Islet of Langerhans (tissue), 1 donor: ENCODE results near the gene NFIA.
A peak's percentile ranks its signal among the peaks of the same experiment; 100 is the strongest.

Source experiments
- FAIRE-seq: peaks from one replicate; lab custom pipeline; 2011; peaks lifted over from hg19 to GRCh38; lab: Jason Lieb, UNC

Gene NFIA

DNA sequence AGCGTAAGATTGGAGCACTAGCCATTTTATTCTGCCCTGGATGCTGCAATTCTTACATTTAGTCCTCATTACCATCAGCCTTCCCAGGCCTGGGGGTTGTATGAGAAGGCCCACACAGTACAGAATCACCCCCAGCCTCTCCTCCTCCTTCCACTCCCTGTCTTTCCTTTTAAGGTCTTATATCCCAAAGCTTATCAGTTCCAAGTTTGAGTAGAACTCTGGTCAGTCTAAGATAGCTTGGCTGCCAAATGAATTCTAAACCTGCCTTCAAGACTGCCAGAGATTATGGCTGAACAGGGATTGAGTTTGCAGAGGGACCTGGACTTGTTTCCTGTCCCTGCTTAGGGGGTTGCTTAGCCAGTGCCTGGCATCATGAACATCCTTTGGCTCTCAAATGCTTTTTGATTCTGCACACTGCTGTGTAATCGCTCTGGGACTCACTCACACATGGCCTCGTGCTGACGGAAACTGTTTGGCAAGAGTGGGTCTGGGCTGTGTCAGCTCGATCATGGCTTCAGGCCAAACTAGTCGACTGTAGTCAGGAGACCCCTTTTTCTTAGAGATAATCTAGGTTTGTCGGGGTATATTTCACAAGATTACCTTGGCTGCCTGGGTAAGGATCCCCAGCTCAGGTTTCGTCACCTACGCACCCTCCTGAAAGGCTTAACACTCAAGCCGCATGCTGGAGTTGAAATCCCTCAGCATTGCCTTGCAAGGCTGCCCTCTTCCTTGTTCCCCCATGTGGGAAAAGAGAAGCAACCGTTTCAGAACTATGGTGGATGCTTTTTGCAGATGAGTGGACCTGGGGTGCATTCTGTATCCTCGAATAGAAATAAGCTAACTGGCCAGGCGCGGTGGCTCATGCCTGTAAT, 252.6 kb downstream of the NFIA start:
- FAIRE-seq: no peak

DNA sequence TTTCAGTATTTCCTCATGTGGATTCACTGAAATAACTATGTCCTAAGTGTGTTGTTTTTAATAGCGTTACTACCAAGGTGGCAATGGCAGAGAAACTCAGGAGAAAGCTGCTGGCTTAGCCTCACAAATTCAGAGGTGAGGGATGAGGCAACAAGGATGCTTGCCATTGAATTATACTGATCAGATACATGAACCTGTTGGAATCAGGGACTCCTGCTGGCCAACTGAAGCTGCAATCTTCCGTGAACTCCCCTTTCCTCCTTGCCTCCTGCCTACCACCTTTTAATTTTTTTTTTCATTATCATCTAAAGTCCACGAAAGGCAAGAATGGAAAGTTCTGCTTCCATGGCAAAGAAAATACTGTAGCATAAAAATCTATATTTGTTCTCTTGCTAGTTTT, 254.7 kb downstream of the NFIA start:
- FAIRE-seq: no peak

DNA sequence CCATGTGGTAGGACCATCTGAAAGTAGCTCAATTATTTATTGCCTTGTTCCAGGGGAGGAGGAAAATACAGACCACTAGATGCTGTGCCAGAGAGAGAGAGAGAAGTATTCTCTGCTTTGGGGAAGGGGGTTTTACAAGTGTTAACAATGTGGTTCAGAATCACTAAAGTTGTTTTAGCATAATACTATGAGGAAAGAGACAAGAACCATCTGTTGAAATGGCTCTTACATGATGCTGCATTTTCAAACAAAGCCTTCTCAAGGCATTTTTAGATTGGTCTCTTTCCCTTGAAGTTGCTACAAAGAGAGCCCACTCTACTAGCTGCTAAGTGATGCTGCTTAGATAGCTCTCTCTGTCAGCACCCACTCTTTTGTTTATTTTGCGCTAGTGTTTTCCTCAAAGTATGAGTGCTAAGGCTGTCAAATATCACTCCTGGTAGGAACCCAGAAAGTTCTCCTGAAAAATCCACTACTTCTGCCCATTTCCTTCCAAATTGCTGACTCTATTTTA, 255.1 kb downstream of the NFIA start:
- FAIRE-seq: no peak

DNA sequence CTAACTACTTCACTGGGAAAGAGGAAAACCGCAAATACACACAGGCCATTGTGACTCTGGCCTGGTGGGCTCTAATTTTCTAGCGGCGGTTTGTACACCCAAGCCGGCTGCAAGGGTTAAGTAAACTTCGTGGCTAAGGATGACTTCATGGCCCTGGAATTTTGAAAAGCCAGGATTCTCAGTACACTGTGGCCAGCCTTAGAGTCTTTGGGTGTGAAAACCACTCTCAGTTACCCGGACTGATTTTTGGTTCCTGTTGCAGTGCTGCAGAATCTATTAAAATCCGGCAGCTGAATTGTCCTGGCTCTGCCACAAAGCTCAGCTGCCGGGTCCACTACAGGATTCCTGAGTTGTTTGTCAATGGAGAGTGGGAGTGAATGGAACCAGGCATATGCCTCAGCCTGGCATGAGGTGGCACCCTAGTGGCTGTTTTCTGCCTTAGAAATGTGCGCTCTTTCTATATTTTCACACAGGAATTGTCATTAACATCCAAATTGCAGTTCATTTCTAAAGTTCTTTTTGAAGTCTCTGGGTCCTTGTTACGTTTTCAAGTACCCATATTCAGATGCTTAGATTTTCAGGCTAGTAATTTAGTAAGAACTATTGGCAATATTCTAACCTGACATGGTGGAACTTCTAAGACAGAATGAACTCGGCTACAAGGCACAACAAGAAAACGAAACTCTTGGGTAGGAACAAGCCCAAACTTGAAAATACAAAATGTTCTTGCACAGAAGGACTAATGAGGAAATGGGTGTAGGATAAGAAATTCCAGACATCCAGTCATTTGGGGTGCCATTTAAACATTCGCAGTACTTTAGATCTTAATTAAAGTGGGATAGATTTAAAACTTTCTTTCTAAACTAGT, 255.9 kb downstream of the NFIA start:
- FAIRE-seq: peak; percentile 43

DNA sequence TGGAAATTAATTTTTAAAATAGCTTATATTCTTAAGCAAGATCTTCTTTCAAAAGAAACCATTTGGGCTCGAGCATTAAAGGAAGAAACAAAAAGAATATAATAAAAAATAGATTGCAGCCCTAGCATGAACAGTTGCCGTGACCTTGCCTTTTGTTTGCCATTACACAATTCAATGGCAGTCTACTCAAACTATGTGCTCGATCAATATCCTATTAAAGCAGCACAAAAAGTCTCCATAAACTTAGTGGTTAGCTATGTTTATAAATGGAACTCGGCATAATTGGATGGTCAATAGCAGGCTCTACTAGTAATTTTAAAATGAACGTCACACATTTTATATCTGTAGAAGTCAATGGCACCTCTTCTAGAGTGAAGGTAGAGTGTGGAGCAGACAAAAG, 256.5 kb downstream of the NFIA start:
- no peak for FAIRE-seq

DNA sequence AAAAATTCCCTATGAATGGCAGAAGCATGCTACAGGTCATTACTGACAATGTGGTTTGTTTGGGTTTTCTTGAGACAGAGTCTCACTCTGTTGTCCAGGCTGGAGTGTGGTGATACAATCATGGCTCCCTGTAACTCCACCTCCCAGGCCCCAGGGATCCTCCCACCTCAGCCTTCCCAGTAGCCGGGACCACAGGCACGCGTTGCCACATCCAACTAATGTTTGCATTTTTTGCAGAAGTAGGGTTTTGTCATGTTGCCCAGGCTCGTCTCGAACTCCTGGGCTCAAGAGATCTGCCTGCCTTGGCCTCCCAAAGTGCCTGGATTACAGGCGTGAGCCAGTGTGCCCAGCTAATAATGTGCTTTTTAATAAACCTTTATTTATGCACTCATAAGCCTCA, 259.1 kb downstream of the NFIA start:
- no peak for FAIRE-seq

DNA sequence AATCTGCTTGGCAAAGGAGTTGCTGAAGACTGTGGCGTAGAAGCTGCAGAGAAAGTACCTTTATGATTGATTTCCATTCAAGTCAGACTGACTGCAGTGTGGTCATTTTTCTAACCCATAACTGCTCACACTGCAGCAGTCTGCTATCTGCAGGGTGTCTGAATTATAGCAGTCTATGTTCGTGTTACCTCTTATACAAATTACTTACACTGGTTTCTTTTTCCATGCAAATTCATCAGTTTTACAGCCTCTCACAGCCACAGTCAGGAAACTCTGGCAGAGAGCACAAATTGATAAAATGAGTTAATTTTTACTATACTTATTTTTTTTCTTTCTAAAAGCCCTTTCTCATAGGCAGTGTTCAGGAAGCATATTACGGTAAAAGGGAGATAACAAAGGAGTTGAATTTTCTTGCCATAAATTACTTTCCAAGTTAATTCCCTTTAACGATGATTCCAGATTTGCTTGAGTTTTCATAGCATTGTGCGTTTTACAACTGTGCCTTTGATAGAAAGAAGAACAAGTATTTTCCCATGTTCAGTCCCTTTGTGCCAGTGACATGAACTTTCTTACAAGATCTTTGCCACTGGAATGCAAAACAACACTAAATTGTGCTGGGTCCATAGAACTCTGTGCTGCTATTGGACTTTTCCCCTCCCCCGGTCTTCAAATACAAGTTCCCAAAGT, 261.5 kb downstream of the NFIA start:
- FAIRE-seq: no peak

DNA sequence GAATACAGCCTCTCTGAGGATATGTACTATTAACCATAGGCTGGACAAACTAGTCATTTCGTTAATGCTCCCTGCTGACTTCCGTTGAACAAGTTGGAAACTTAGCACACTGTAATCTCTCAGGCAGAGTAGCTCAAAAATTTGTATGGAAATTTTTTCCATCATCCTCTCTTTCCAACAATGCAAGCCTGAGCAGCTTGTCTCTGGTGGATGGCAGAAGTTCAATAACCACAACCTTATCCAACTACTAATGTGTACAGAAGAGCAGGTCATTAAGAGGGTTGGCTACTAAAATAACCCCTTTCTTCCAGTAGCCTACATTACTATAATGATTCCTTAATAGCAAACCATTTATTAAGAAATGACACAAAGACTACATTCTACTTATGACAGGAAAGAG, 262.3 kb downstream of the NFIA start:
- FAIRE-seq: no peak

DNA sequence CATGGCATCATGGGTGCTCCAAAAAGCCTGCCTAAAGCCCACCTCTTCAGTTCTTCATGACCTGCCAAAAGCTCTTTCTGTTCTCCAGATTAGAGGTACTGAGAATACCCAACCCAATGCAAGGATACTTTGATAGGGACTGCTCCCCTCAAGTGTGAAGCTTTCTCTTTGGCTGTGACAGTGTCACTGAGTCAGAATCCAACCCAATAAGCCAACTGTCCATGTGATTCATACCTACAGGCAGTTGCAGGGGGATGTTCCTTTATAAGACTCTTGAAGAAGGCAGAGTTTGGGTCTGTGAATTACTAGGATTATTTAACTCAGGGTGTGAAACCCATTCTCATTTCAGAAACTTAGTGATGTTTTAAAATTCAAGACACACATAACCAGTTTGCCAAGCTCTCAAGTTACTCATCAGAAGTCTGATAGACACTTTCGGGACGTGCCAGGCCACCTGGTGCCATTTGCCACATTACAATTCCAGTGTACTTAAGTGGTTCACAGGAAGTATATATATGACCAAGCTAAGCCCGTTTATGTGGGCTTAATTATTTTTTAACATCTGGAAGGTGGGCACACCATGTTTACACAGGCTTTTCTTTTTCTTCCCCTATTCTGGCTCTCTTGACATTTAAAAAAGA, 265.8 kb downstream of the NFIA start:
- no peak for FAIRE-seq

DNA sequence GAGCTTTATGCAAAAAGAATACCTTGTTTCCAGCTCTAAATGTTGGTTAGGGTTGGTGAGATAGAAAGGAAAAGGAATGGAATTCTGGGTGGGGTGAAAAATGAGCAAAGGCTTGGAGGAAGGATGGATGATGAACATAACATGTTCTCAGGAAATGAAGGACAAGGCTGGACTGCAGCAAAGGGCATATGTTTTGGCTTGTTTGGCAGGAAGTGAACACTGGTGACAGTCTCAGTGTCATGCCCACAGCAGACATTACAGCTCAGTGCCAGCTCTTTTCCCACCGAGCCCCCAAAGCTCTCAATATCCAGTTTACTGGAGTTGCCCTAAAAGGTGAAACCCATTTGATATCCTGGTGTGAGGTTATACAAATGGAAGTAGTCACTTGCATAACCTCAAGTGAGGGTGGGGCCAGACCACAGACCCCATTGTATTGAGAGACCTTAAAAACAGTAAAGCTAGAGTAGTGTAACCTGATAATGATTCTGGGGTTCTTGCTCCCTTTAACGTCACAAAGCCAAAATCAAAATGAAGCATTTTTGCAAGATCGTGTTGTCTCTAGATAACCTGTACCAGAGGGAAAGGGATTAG, 270.6 kb downstream of the NFIA start:
- no peak for FAIRE-seq

DNA sequence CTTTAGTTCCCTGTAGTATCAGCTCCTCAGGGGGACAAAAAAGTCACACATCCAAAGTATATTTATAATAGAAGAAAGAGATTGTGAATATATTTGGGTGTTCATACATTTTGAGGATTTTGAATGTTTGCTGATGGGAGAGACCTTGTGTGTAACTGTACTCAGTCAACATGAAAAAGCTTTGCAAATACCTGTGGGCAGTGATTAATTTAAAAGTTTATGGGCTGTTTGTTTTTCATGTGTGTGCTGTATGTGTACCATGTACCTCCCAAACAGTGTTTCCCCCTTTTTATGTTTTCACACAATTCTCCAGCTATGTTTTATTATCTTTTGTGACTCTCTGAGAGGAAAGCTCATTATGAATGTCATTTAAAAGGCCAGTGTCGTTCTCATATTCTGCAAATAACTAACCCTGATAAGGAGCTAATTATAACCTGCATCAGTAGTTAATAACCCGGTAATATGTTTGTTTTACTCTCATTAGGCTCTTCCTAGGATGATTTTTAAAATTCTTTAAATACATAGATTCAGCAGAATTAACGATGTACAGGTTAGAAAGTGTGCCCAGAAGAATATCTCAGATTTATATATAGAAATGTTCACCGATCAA, 271.5 kb downstream of the NFIA start:
- peak; percentile 21 for FAIRE-seq

DNA sequence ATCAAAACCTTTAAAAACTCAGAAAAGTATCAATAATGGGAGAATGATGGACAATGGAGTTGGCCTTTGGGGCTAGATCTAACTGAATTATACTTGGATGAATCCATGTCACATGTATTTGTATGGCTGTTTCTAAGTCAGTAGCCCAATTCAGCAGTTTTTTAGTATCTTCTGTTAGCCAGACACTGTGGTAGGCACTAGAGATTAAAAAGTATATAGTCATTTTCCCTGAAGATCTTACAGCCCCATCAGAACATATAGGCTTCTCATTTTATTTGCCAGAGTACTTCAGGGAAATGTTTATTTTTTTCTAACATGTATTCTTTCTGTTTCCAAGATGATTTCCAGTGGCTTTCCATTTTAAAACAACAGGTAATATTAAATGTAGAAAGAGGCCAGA, 273.7 kb downstream of the NFIA start:
- FAIRE-seq: no peak

DNA sequence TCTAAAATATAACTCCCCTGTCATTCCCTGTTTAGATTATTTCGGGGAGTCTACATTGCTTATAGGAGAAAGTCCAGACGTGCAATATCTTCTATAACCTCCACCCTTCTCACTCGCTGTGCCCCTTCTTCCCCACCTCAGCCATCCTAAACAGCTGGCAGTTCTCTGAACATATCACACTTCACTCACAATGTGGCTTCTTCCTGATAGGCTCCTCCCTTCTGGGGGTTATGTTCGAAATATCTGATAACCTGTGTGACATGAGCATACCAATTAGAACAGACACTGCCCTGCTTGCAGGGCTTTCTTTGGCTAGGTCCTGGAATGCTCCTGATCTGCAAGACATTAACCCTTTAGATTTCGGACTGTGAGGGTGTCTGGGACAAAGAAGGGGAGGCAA, 274.6 kb downstream of the NFIA start:
- no peak for FAIRE-seq

DNA sequence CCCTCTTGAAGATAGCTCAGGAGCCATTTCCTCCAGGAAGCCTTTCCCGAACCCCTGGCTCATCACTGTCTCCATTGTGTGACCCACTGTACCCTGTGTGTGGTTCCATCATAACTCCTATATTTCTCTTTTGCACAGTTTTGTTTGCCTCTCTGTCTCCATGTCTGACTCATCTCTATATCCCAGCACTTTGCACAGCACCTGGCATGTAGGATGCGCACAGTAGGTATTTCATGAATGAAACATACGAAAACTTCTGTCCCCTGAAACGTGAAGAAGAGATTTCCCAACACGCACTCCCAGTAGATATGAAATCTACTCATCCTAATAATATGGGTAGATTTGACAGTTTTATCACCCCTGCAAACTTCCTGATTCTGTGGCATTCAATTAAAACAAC, 275.2 kb downstream of the NFIA start:
- FAIRE-seq: no peak

DNA sequence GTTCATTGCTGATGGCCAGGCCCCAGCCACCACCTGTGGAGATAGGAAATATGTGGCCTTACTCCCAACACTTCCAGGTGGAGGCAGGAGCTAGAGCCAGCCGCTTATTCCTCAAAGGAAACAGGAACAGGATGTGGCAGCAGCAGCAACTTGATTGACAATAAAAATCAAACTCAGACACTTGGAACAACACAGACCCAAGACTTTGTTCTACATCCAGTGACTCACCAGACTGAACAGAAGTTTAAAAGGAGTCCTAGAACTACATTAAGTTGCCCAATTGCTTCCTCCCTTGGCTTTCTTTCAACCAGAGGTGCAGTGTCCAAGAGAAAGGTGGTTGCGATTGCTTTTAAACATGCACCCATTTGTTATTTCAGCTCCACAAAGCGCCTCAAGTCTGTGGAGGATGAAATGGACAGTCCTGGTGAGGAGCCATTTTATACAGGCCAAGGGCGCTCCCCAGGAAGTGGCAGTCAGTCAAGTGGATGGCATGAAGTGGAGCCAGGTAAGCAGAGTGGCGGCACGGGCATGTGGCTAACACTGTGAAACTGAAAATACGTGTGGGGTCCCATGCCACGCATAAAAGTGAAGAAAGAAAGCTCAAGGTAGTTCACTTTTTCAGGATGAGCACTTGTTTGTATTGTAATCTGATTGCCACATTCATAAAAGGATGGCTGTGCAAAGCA, 276.6 kb downstream of the NFIA start:
- FAIRE-seq: no peak

DNA sequence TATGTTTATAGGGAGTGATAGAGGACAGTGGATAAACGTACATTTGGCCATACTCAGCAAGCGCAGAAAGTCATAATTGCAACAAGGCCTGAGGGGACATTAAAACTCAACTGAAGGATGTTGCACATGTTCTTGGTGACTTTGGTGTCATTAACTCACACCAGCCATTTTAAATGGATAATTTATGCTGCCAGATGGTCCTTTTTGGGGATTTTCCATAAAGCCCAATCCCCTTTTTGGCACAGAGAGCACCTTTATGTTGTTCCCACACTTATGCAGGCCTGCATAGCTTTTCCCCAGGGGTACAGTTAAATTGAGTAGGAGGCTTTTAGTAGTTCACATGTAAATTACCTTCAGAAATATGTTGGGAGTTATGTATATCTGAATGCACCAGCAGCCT, 279.6 kb downstream of the NFIA start:
- no peak for FAIRE-seq

DNA sequence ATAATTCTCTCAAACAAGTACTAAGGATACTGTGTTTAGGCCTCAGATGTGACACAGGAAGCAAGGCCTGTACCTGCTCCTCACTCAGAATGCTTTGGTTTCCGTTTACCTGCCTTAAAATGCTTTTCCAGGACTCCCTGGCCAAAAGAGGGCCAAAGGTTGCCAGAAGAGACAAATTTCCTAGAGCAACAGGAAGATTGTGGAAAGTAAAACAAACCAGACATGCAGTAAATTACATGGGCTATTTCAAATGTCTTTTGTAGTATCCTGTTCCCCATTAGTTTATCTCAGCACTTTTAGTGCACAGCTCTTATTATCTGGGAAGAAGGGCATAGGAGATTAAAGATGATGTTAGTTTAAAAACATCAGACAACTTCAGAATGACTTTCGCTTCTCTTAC, 280.0 kb downstream of the NFIA start:
- FAIRE-seq: no peak

DNA sequence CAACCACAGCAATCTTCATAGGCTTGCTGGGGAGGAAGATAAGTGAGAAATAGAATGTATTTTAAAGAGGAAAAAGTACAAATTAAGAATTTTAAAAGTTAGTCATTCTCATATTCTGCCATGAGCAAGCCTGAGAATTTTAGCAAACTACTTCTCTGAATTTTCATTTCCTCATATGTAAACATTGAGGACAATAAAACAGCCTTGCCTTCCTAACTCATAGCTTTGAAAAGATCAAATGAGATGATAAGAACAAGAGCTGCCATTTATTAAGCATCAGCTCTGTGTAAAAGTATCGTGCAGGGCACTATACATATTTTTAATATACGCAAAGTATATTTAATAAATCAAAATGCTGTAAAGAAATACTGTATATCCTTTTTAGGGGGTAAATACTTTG, 286.0 kb downstream of the NFIA start:
- no peak for FAIRE-seq

DNA sequence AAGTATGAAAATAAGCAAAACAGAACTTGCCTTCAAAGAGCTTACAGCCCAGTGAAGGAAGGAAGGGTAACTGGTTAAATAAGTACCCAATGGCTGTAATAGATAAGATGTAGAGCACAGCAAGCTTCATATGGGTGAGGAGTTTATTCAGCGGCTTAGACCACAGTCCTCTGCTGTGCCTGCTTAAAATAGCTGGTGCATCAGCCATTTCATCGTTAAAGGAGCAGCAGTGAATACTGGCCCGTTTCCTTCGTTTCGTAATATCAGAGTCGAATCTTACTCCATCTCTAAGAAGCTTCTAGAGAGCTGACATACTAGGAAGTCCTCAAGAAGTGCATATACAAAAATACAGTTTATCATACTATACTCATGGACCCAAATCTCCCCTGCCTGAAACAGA, 286.5 kb downstream of the NFIA start:
- FAIRE-seq: no peak

DNA sequence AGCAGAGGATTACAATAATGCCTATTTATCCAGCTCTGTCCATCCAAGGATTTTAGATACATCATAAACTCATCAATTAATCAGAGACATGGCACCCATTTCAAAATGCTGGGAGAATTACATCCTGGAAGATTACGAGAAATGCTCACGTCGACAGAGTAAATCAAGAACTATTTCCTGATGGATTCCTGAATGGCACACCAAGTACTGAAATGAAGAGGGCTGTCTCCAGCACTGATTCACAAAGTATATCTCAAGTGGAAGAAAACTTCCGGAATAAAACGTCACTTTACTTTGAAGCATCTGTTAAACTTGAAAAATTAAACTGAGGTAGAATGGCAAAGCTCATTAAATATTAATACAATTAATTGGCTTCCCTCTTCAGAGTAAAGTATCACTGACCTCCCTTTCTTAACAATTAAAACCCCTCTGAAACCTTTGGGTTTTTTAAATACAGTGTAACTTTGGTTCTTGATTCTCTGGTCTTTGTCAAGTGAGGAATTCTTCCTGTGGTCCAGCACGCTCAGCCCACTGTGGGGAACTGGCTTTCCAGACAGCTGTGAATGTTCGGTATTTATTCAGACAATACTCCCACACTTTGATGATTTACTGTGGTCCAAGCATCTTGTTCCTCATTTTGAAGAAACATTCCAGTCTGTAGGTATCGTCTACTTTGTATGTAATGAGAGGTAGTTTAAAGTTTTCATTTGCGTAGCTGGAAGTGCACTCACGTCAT, 288.0 kb downstream of the NFIA start:
- FAIRE-seq: no peak
